Fibroblast of villous mesenchyme (primary cell): ENCODE data around the gene FARP2. TPM values are rescaled to one million over a fixed set of nuclear protein-coding genes. Genes with fewer than 3 reads are reported as not detected.

ENCODE experiments used
- DNase-seq: peaks from one replicate; pipeline ENCODE4 v3.0.0-alpha.2; 2010; ENCODE audit warnings: low read depth
- H3K4me3 ChIP-seq: 2 replicates; pipeline ENCODE4 v1.5.1; 2011; ENCODE audit warnings: low read depth, mild to moderate bottlenecking, low read length
- CTCF ChIP-seq: IDR thresholded peaks from 2 replicates; pipeline ENCODE4 v1.5.1; 2012; ENCODE audit warnings: low read depth, mild to moderate bottlenecking, low read length; ENCODE audit not compliant: insufficient read depth
- total RNA-seq: library from RNA; depleted of rRNA; stranded (reverse); fragments of >200 nt; gene quantifications from 2 replicates; pipeline ENCODE4 v1.2.3, GENCODE V29; 2012

Gene FARP2
- total RNA-seq, 1 donor, result 37.6 TPM

- no peak for TF ChIP-seq CTCF
- DNase-seq, result peak; percentile 83
- H3K4me3 ChIP-seq, result peak overlapping the region; percentile 24
These were observed 1.1 kb upstream of the FARP2 start for GRCh38 chr2:241354668-241355658.

- H3K4me3 ChIP-seq, result peak overlapping the region; percentile 71
- no peak for DNase-seq
- no peak for TF ChIP-seq CTCF
These were observed 781 bp downstream of the FARP2 start for GRCh38 chr2:241356871-241357260.

- H3K4me3 ChIP-seq, result peak overlapping the region; percentile 71
- DNase-seq, result no peak
These were observed 1.4 kb downstream of the FARP2 start for GRCh38 chr2:241357531-241357930.

GRCh38 chr2:241358470-241358869 lies 2.4 kb downstream of the FARP2 start:
- no peak for DNase-seq
- H3K4me3 ChIP-seq, result no peak overlapping the region
- no peak for TF ChIP-seq CTCF

More at GRCh38 chr2:241357531-241357930, 1.4 kb downstream of the FARP2 start:
- no peak for TF ChIP-seq CTCF

GRCh38 chr2:241359481-241360045 lies 3.5 kb downstream of the FARP2 start:
- DNase-seq, result no peak

GRCh38 chr2:241363426-241363825 lies 7.3 kb downstream of the FARP2 start:
- no peak for TF ChIP-seq CTCF
- peak overlapping the region; percentile 17 for H3K4me3 ChIP-seq
- peak; percentile 25 for DNase-seq

More at GRCh38 chr2:241359481-241360045, 3.5 kb downstream of the FARP2 start:
- no peak for TF ChIP-seq CTCF
- H3K4me3 ChIP-seq, result no peak overlapping the region
